HG02840 (cell line): ENCODE data around the gene PDGFB.

Source experiments
- ATAC-seq: cut with Tn5 transposase; IDR thresholded peaks from one replicate; pipeline ENCODE4 v1.9.1; 2021; ENCODE audit warnings: mild to moderate bottlenecking, moderate library complexity, moderate number of reproducible peaks; ENCODE audit not compliant: unreplicated experiment, low FRiP score

Gene PDGFB

GRCh38 chr22:39214006-39214382, 30.8 kb downstream of the PDGFB start:
- no peak for ATAC-seq

GRCh38 chr22:39212721-39213376, 31.9 kb downstream of the PDGFB start:
- no peak for ATAC-seq

GRCh38 chr22:39209756-39210155, 35.0 kb downstream of the PDGFB start:
- no peak for ATAC-seq

- ATAC-seq: no peak
Measured at GRCh38 chr22:39208013-39208680, 36.6 kb downstream of the PDGFB start.

GRCh38 chr22:39207141-39208012, 37.4 kb downstream of the PDGFB start:
- ATAC-seq: no peak

GRCh38 chr22:39206491-39206890, 38.3 kb downstream of the PDGFB start:
- ATAC-seq: no peak

- ATAC-seq: no peak
Measured at GRCh38 chr22:39205344-39206021, 39.3 kb downstream of the PDGFB start.

- no peak for ATAC-seq
Measured at GRCh38 chr22:39204216-39204615, 40.6 kb downstream of the PDGFB start.

GRCh38 chr22:39197578-39197977, 47.2 kb downstream of the PDGFB start:
- ATAC-seq: no peak

- ATAC-seq: no peak
Measured at GRCh38 chr22:39194098-39194497, 50.7 kb downstream of the PDGFB start.

GRCh38 chr22:39188809-39189208, 56.0 kb downstream of the PDGFB start:
- no peak for ATAC-seq

GRCh38 chr22:39185601-39186012, 59.2 kb downstream of the PDGFB start:
- ATAC-seq: no peak

- ATAC-seq: no peak
Measured at GRCh38 chr22:39184586-39185577, 59.9 kb downstream of the PDGFB start.

GRCh38 chr22:39183991-39184585, 60.7 kb downstream of the PDGFB start:
- no peak for ATAC-seq

GRCh38 chr22:39182478-39183030, 62.2 kb downstream of the PDGFB start:
- no peak for ATAC-seq

GRCh38 chr22:39181778-39182177, 63.0 kb downstream of the PDGFB start:
- no peak for ATAC-seq

GRCh38 chr22:39181356-39181755, 63.4 kb downstream of the PDGFB start:
- ATAC-seq: no peak

- ATAC-seq: no peak
Measured at GRCh38 chr22:39179841-39180335, 64.9 kb downstream of the PDGFB start.

- no peak for ATAC-seq
Measured at GRCh38 chr22:39179401-39179827, 65.4 kb downstream of the PDGFB start.
